Neural cell (in vitro differentiated cells): ENCODE results near the gene FNDC3B. TPM values are rescaled to one million over a fixed set of nuclear protein-coding genes. Genes with fewer than 3 reads are reported as not detected.

Experiments
- H2AFZ ChIP-seq: fragments of 200-600, 300-800 bp; sonication (generic), shearing (Covaris generic); 2 replicates; pipeline ENCODE4 v1.6.0; 2014; ENCODE audit warnings: low read depth, mild to moderate bottlenecking, antibody characterized with exemption, low read length, moderate library complexity
- H3F3A ChIP-seq: fragments of 200-600 bp; shearing (Covaris generic); 2 replicates; pipeline ENCODE4 v1.6.1; 2016; ENCODE audit warnings: mild to moderate bottlenecking, moderate library complexity, mixed read lengths, antibody characterized with exemption, low read length; ENCODE audit not compliant: insufficient read depth, poor library complexity, severe bottlenecking
- H3K27ac ChIP-seq: fragments of 200-600, 300-800 bp; sonication (generic), shearing (Covaris generic); 2 replicates; pipeline ENCODE4 v1.5.1; 2014; ENCODE audit warnings: mild to moderate bottlenecking, low read length, moderate library complexity
- H3K27me3 ChIP-seq: fragments of 300-800, 200-600 bp; sonication (generic), shearing (Covaris generic); 2 replicates; pipeline ENCODE4 v1.6.0; 2014; ENCODE audit warnings: mild to moderate bottlenecking, low read depth, low read length, moderate library complexity; ENCODE audit not compliant: insufficient read depth
- H3K36me3 ChIP-seq: fragments of 300-800, 200-600 bp; sonication (generic), shearing (Covaris generic); 2 replicates; pipeline ENCODE4 v1.5.1; 2014; ENCODE audit warnings: mild to moderate bottlenecking, antibody characterized with exemption, low read length, moderate library complexity; ENCODE audit not compliant: insufficient read depth
- H3K4me2 ChIP-seq: fragments of 300-800, 200-600 bp; sonication (generic), shearing (Covaris generic); 2 replicates; pipeline ENCODE4 v1.6.0; 2014; ENCODE audit warnings: mild to moderate bottlenecking, low read length
- H3K4me3 ChIP-seq: fragments of 300-800, 200-600 bp; sonication (generic), shearing (Covaris generic); 2 replicates; pipeline ENCODE4 v1.5.1; 2014; ENCODE audit warnings: mild to moderate bottlenecking, low read length, moderate library complexity
- H3K79me2 ChIP-seq: fragments of 200-600 bp; shearing (Covaris generic); replicated peaks from 2 replicates; pipeline ENCODE4 v1.6.0; 2014; ENCODE audit warnings: mild to moderate bottlenecking, low read length, moderate library complexity; ENCODE audit not compliant: insufficient read depth
- H3K9ac ChIP-seq: fragments of 300-800, 200-600 bp; sonication (generic), shearing (Covaris generic); 2 replicates; pipeline ENCODE4 v1.6.1; 2016; ENCODE audit warnings: mild to moderate bottlenecking, low read length, mixed read lengths
- H3K9me2 ChIP-seq: fragments of 200-600 bp; shearing (Covaris generic); 2 replicates; pipeline ENCODE4 v1.6.1; 2016; ENCODE audit warnings: mild to moderate bottlenecking, low read length, mixed read lengths; ENCODE audit not compliant: insufficient read depth
- H3K9me3 ChIP-seq: fragments of 200-600, 300-800 bp; sonication (generic), shearing (Covaris generic); 2 replicates; pipeline ENCODE4 v1.6.1; 2016; ENCODE audit warnings: mild to moderate bottlenecking, mixed run types, low read length, moderate library complexity, mixed read lengths
- H4K20me1 ChIP-seq: fragments of 200-600 bp; shearing (Covaris generic); 2 replicates; pipeline ENCODE4 v1.6.1; 2016; ENCODE audit warnings: mild to moderate bottlenecking, mixed run types; ENCODE audit not compliant: insufficient read depth
- EP300 ChIP-seq: fragments of 450-650 bp; conservative IDR thresholded peaks from 2 replicates; pipeline ENCODE4 v1.6.1; 2014; ENCODE audit warnings: antibody characterized with exemption, mild to moderate bottlenecking, moderate library complexity; ENCODE audit not compliant: poor library complexity, severe bottlenecking
- EZH2 ChIP-seq: fragments of 200-600, 300-800 bp; shearing (Covaris generic), sonication (generic); IDR thresholded peaks from 2 replicates; pipeline ENCODE4 v1.6.1; 2014; ENCODE audit warnings: antibody characterized with exemption, low read length, borderline replicate concordance, mild to moderate bottlenecking; ENCODE audit not compliant: insufficient read depth, poor library complexity, severe bottlenecking
- MXI1 ChIP-seq: fragments of 450-650 bp; conservative IDR thresholded peaks from 2 replicates; pipeline ENCODE4 v1.6.1; 2014; ENCODE audit warnings: antibody characterized with exemption, mild to moderate bottlenecking; ENCODE audit not compliant: poor library complexity, severe bottlenecking
- POLR2AphosphoS5 ChIP-seq: IDR thresholded peaks from 2 replicates; pipeline ENCODE4 v1.6.1; 2012
- TAF1 ChIP-seq: IDR thresholded peaks from 2 replicates; pipeline ENCODE4 v1.6.1; 2012; ENCODE audit warnings: low read depth
- polyA plus RNA-seq: library from polyadenylated mRNA; depleted of rRNA; stranded (reverse); fragments of >200 nt; gene quantifications from 2 replicates; pipeline ENCODE4 v1.2.3, GENCODE V29; 2014
- TF ChIP-seq, protein P1 (sequence below): IDR thresholded peaks from 2 replicates; pipeline ENCODE4 v1.6.1; 2012; ENCODE audit warnings: borderline replicate concordance
- TF ChIP-seq, protein P2 (sequence below): fragments of 450-650 bp; IDR thresholded peaks from 2 replicates; pipeline ENCODE4 v1.5.1; 2014; ENCODE audit warnings: antibody characterized with exemption, mild to moderate bottlenecking, moderate library complexity; ENCODE audit not compliant: poor library complexity, severe bottlenecking

The FNDC3B gene
- polyA plus RNA-seq, 1 donor from 2014 or later, result 4.9 TPM

DNA sequence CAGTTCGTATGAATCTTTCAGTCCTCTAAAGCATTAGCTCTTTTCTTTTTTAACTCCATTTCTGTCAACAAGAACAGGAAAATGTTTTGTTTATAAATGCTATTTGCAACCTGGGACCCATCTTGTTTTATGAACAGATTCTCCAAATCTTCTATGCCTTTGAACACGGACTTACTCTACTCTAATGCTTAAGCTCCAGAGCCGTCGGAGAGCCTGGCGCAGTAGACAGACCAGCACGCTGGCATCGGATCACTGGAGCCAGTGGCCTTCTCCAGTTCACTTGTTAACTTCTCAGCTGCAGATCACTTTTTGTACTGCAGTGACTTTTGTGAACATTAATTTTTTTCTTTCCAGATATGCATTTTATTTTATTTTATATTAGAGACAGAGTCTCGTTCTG, 286.1 kb downstream of the FNDC3B start:
- no peaks in the 10 kb centered on the region for H3K9me3 ChIP-seq
- no peak for TF ChIP-seq TAF1
- H3K4me3 ChIP-seq, result no peak overlapping the region
- no peaks in the 10 kb centered on the region for H3K27me3 ChIP-seq
- H3K36me3 ChIP-seq, result no peaks in the 10 kb centered on the region
- no peaks in the 10 kb centered on the region for H3K9me2 ChIP-seq
- no peaks in the 10 kb centered on the region for H4K20me1 ChIP-seq
- no peaks in the 10 kb centered on the region for H3K79me2 ChIP-seq
- H3K27ac ChIP-seq, result no peak overlapping the region
- H3F3A ChIP-seq, result no peaks in the 10 kb centered on the region
- no peak overlapping the region for H3K9ac ChIP-seq
- H3K4me2 ChIP-seq, result no peak overlapping the region
- H2AFZ ChIP-seq, result no peak overlapping the region

DNA sequence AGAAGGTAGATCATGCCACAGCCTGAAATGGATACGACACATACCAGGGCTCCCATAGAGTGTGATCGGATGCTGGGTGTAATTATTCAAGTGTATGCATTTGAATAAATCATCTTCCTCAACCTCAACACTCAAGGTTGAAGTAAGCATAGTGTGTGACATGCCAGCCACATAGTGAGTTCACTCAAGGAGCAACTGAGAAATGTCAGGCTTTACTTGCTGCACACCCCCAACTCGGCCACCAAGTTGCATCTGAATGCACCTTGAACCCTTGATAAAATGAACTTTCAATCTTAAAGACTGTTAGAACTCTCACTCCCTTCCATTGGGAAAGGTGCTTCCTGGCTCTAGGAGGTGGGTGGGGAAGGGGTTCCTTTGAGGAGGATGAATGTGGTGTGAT, 287.6 kb downstream of the FNDC3B start:
- H2AFZ ChIP-seq, result no peak overlapping the region
- H3K9ac ChIP-seq, result no peak overlapping the region
- no peaks in the 10 kb centered on the region for H3F3A ChIP-seq
- no peak overlapping the region for H3K4me2 ChIP-seq
- H3K27ac ChIP-seq, result no peak overlapping the region
- no peaks in the 10 kb centered on the region for H3K9me3 ChIP-seq
- H3K9me2 ChIP-seq, result no peaks in the 10 kb centered on the region
- H3K27me3 ChIP-seq, result no peaks in the 10 kb centered on the region
- H3K79me2 ChIP-seq, result no peaks in the 10 kb centered on the region
- H3K36me3 ChIP-seq, result no peaks in the 10 kb centered on the region
- no peaks in the 10 kb centered on the region for H4K20me1 ChIP-seq
- no peak overlapping the region for H3K4me3 ChIP-seq
- no peak for TF ChIP-seq EZH2
- TF ChIP-seq, protein P1, sequence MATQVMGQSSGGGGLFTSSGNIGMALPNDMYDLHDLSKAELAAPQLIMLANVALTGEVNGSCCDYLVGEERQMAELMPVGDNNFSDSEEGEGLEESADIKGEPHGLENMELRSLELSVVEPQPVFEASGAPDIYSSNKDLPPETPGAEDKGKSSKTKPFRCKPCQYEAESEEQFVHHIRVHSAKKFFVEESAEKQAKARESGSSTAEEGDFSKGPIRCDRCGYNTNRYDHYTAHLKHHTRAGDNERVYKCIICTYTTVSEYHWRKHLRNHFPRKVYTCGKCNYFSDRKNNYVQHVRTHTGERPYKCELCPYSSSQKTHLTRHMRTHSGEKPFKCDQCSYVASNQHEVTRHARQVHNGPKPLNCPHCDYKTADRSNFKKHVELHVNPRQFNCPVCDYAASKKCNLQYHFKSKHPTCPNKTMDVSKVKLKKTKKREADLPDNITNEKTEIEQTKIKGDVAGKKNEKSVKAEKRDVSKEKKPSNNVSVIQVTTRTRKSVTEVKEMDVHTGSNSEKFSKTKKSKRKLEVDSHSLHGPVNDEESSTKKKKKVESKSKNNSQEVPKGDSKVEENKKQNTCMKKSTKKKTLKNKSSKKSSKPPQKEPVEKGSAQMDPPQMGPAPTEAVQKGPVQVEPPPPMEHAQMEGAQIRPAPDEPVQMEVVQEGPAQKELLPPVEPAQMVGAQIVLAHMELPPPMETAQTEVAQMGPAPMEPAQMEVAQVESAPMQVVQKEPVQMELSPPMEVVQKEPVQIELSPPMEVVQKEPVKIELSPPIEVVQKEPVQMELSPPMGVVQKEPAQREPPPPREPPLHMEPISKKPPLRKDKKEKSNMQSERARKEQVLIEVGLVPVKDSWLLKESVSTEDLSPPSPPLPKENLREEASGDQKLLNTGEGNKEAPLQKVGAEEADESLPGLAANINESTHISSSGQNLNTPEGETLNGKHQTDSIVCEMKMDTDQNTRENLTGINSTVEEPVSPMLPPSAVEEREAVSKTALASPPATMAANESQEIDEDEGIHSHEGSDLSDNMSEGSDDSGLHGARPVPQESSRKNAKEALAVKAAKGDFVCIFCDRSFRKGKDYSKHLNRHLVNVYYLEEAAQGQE, result no peak
- TF ChIP-seq, protein P2, sequence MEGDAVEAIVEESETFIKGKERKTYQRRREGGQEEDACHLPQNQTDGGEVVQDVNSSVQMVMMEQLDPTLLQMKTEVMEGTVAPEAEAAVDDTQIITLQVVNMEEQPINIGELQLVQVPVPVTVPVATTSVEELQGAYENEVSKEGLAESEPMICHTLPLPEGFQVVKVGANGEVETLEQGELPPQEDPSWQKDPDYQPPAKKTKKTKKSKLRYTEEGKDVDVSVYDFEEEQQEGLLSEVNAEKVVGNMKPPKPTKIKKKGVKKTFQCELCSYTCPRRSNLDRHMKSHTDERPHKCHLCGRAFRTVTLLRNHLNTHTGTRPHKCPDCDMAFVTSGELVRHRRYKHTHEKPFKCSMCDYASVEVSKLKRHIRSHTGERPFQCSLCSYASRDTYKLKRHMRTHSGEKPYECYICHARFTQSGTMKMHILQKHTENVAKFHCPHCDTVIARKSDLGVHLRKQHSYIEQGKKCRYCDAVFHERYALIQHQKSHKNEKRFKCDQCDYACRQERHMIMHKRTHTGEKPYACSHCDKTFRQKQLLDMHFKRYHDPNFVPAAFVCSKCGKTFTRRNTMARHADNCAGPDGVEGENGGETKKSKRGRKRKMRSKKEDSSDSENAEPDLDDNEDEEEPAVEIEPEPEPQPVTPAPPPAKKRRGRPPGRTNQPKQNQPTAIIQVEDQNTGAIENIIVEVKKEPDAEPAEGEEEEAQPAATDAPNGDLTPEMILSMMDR, result no peak
- no peak for TF ChIP-seq MXI1

DNA sequence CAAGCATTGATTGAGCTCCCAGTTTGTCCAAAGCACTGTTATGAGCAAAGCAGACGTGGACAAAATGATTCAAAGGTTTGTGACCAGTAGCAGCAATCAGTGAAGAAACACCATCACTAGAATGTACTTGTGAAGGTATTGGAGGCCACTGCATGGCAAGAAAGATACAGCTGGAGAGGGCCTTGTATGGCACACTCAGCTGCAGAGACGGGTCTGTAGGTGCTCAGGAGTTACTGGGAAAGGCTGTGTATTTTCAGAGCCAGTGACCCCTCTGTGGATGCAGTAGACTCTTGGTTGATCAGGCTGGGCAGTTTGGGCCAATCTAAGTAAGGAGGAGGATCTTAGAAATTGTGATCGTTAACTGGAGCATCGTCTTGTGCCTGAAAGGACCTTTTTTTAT, 288.9 kb downstream of the FNDC3B start:
- H3K79me2 ChIP-seq, result no peaks in the 10 kb centered on the region
- H3K9me3 ChIP-seq, result no peaks in the 10 kb centered on the region
- no peaks in the 10 kb centered on the region for H3K9me2 ChIP-seq
- no peak overlapping the region for H2AFZ ChIP-seq
- H4K20me1 ChIP-seq, result no peaks in the 10 kb centered on the region
- H3K36me3 ChIP-seq, result no peaks in the 10 kb centered on the region
- TF ChIP-seq EP300, result no peak
- no peak for TF ChIP-seq POLR2AphosphoS5
- TF ChIP-seq, protein P1, result no peak
- no peak for TF ChIP-seq MXI1
- H3K27ac ChIP-seq, result no peak overlapping the region
- no peaks in the 10 kb centered on the region for H3K27me3 ChIP-seq
- H3F3A ChIP-seq, result no peaks in the 10 kb centered on the region
- H3K4me3 ChIP-seq, result no peak overlapping the region
- no peak overlapping the region for H3K9ac ChIP-seq
- H3K4me2 ChIP-seq, result no peak overlapping the region
